Activated T-cell treated with anti-CD3 and anti-CD28 coated beads, Interleukin-2, amount 50 U/mL, for 48 hours (primary cell): ENCODE data around the gene CD247.

Experiments
- DNase-seq, 2 experiments: peaks; one replicate each; pipeline ENCODE4 v3.0.0-alpha.2; 2020

The CD247 gene

GRCh38 chr1:167542109-167543032, 24.0 kb upstream of the CD247 start:
- no peak for DNase-seq

GRCh38 chr1:167541610-167542009, 23.3 kb upstream of the CD247 start:
- DNase-seq: no peak

DNA sequence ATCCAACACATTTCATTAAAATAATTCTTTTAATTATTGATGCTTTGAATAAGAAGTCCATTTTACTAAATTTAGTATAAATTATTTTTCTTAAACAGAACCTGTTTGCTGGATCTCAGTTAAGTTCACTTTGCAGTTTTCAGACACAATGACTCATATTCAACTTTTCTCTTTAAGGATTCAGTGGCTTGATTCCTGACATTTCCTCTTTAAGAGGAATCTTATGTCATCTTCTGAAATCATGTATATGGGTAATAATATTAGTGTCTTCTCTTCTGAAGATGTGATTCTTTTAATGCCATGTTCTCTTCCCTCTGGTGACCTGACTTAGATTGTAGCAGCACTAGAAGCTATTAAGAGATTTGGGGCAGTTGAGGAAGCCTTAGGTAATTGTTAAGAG, 22.7 kb upstream of the CD247 start:
- no peak for DNase-seq

GRCh38 chr1:167538657-167539056, 20.3 kb upstream of the CD247 start:
- DNase-seq: no peak

DNA sequence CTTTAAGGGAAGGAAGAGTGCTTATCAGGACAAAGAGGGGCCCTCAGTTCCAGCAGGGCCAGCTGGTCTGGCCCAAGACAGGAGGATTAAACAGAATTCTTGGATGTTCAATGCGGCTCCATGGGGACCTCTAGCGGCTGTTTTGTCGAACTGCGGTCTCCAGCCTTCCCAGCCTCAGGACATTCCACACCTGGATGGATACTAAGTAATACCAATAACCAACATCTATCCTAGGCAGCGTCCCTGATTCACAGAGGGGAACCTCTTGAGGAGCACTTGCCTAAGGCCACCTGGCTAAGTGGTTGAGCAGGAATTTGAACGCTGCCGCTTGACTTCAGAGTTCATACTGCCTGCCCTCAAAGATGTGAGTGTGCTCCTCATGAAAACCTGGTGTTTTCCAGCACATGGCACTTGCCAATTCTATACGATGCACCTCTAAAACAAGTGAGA, 15.5 kb upstream of the CD247 start:
- peak; percentile 79 to 81 for DNase-seq

GRCh38 chr1:167532964-167533824, 14.9 kb upstream of the CD247 start:
- no peak for DNase-seq

- DNase-seq: no peak
Observed at GRCh38 chr1:167532375-167532774, 14.0 kb upstream of the CD247 start.

- DNase-seq: no peak
Observed at GRCh38 chr1:167529829-167530474, 11.6 kb upstream of the CD247 start.

DNA sequence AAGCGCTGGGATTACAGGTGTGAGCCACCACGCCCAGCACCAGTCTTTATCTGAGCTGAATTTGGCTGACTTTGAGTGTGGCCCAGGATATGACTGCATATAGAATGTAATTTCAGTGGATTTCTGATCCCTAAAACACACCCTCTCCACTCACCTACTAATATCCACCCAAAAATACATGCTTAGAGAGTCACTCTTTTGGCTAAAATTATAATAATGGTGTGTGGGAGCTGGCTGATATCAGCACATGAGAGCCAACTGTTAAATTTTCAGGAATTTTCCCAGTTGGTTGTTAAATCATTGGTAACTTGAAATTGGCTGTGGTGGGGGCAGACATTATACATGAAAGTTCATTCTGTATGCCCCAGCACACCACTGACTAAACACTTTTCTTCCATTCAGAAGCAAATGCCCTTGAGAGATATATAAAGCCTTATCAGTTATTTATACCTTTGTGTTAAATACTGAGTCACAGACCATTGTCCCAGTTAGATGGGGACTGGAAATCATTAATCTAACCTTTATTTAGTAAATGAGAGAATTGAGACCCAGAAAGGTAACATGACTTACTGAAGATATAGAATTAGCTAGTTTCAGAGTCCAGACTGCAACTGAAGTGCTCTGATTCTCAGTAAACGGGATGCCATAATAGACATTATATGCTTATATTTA, 9.9 kb upstream of the CD247 start:
- DNase-seq: no peak

DNA sequence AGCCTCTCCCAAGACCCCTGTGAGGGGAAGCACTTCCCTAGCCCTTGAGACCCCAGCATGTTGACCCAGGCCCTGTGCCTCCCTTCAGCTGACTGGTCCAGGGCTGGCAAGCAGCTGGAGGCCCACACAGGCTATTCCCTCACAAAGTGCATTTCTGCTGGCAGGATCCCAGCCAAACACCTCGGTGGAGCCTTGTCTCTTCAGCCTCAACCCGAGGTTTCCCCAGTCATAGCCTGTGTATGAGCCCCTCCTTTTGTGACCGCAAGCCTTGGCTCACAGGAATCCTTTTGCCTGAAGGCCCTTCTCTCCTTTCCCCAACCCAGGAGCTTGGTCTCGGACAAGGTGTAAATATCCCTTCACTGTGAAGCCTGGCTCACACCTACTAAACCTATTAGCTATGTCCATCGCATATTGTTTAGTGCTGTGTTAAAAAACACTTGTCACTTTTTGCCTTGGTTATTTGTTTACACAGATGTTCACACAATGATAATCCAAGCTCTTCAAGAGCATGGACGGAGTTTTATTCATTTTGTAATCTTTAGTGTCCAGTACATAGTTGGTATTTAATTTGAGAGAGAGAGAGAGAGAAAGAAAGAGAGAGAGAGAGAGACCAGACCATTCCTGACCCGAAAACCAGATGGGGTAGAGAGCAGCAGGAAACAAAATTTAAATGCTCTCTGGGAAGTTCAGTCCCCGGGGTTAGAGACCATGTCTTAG, 8.5 kb upstream of the CD247 start:
- no peak for DNase-seq

DNA sequence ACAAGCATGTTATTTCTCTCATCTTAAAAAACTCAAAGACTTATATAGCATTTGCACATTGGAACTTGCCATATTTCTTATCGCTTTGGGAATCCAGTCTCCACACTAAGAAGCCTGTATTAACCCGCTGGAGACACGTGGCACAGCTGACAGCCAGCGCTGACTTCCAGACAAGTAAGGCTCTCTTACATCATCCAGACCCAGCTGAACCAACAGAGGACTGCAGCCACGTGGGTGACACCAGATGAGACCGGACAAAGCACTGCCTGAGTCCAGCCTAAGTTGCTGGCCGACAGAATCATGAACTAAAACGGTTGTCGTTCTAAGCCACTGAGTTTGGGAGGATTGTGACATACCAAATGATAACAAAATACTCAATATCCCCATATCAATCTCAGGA, 6.3 kb upstream of the CD247 start:
- DNase-seq: no peak

DNA sequence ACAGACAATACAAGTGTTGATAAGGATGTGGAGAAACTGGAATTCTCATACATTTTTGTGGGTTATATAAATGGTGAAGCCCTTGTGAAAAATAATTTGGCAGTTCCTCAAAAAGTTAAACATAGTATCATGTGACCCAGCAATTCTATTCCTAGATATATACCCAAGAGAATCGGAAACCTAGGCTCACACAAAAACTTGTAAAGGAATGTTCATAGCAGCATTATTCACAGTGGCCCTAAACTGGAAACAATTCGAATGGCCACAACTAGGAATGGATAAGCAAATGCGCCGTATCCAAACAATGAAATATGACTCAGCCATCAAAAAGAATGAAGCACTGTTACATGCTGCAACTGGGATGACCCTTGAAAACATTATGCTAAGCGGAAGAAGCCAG, 3.9 kb upstream of the CD247 start:
- no peak for DNase-seq

DNA sequence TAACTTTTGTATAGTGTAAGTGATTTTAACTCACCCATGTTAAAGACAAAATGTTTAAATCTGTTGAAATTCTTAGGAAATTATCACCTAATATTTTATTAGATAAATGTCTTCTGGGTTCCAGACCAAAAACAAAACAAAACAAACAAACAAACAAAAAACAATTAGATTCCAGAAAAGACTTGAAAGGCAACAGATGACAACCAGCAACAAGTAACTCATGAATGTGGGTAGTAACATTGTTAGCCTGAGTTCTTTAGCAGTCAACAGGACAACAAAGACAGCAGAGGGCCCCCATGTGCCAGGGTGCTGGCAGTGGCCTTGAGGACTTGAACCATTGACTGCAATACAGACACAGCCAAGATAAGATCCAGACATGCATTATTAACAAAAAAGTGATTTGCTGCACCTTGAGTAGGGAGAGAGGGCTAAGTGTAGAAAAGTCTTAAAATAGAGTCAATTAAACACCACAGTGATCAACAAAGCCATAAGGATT, 2.4 kb upstream of the CD247 start:
- no peak for DNase-seq

GRCh38 chr1:167517535-167518330, 596 bp downstream of the CD247 start:
- DNase-seq: peak; percentile 93 to 95

- peak; percentile 61 to 62 for DNase-seq
Observed at GRCh38 chr1:167516404-167517388, 1.6 kb downstream of the CD247 start.

DNA sequence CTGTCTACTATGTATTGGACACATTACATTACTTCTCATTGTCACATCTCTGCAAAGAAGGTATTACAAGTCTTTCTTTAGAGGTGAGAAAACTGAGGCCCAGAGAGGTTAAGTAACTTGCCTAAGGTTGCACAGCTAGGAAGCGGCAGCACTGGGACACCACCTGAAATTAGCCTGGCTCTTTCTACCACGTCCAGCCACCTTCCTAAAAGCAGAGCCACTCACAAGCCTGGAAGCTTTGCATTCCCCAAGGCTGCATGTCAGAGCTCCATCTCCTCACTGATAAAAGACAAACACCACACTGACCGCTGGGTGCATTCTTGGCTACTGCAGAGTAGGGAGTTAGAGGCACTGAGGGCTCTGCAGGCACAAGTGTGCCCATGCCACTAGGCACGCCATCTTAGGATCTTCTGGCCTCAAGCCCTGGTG, 2.4 kb downstream of the CD247 start:
- no peak for DNase-seq

DNA sequence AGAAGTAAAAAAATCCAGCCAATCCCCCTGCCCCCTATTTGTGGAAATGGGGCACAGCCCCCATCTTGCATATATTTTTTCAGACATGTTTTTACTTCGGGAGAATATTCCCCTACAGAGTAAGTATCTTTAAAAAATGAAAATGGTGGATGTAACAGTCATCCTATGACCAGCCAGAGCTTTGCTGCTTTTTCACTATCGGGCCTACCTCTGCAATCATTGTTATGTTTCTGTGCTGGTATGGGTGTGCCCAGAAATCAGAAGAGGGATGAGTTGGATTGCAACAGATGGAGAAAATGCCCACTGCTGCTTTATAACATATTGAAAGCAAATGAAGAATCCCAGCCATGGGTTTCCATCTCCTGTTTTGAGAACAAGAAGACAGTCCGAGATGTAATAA, 2.9 kb downstream of the CD247 start:
- no peak for DNase-seq

- DNase-seq: no peak
Observed at GRCh38 chr1:167514288-167514687, 4.0 kb downstream of the CD247 start.

- no peak for DNase-seq
Observed at GRCh38 chr1:167512046-167512654, 6.2 kb downstream of the CD247 start.
